Midbrain (tissue), 1 donor: ENCODE measurements around the gene HSD17B12.

Source experiments
- DNase-seq: peaks from one replicate; lab custom pipeline; 2025; lab: John Stamatoyannopoulos, UW

HSD17B12 gene

GRCh38 chr11:43806976-43807375, 126.4 kb downstream of the HSD17B12 start:
- no peak for DNase-seq

DNA sequence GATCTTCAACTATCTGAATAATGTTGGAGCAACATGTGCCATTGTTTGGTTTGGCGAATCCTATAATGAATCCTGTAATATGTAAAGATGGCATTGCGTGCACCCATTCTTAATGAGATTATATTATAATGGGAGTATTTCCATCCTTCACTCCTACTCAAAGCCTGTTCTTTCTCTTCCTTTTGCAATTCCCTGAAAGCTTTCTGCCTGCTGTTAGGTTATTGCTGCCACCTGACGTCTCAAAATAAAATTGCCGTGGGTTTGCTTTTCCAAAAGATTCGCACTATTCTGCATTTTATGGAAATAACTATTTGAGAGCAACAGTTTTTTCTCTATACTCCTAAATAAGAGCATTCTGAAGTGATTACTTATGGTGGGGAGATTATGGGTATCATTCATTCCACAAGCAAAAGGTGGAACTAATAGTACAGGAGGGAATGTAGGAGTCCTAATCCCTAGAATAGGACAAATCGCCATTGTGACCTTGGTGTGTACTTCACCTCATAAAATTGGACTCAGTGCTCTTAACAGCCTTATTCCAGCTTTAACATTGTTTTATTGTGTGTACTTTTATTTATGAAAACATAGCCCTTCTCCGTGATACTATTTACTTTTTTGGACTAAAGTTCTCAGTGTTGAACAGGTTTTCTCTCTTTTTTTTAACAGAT, 130.5 kb downstream of the HSD17B12 start:
- DNase-seq: peak; percentile 39

- DNase-seq: no peak
Measured at GRCh38 chr11:43812471-43812870, 131.9 kb downstream of the HSD17B12 start.

DNA sequence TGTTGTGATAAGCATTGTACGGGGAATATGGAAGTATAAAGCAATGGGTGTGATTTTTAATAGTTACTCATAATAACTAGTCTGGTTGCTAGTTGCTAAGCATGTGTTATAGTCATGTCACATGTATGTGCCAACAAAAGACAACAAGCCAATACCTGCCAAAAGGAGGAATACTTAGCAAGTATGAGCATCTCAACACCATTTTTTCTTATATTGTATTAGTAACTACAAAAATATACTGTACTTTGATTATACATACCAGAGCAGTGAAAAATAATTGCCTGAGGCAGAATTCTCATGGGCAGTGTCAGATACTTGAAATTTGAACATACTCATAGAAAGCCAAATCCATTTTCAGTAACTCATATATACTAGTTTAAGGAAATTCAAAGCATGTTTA, 137.7 kb downstream of the HSD17B12 start:
- DNase-seq: no peak

- DNase-seq: no peak
Measured at GRCh38 chr11:43819926-43820325, 139.4 kb downstream of the HSD17B12 start.

- DNase-seq: no peak
Measured at GRCh38 chr11:43823316-43823715, 142.8 kb downstream of the HSD17B12 start.

DNA sequence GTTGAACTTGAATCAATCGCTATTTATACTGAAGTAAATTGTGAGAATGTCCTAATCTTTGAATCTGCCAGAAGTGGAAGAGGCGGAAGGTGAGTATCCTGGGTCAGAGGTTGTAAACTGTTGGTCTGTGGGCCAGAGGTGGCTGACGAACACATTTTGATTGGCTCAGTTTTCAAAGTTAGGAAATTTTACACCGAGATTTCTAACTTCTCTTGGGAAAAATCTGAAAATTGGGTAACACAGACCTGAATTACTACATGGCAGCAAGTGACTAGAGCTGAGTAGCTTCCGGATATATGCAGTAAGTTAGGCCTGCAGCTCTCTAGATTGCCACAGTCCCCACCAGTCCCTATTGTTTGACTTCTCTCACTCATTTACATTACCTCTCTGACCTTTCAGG, 143.3 kb downstream of the HSD17B12 start:
- no peak for DNase-seq

GRCh38 chr11:43825217-43825816, 144.8 kb downstream of the HSD17B12 start:
- no peak for DNase-seq

- no peak for DNase-seq
Measured at GRCh38 chr11:43830928-43831440, 150.4 kb downstream of the HSD17B12 start.

- DNase-seq: no peak
Measured at GRCh38 chr11:43832536-43832935, 152.0 kb downstream of the HSD17B12 start.

GRCh38 chr11:43833657-43834073, 153.1 kb downstream of the HSD17B12 start:
- no peak for DNase-seq

DNA sequence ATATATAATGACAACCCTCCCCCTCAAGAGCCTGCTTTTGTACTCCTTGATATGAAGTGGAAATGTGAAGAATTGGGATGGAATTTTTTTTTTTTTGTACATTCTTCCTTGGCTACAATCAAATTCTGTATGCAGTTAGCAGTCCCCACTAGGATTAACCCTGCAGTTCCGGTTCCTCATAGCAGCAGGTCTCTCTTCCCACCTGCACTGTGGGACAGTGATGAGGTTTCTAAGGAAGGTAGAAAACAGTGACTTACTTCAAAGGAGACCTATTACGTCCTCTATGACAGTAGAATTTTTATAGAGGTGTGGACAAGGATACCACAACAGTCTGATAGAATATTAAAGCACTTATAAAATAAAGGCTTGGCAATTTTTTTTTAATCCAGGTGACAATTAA, 153.7 kb downstream of the HSD17B12 start:
- no peak for DNase-seq

DNA sequence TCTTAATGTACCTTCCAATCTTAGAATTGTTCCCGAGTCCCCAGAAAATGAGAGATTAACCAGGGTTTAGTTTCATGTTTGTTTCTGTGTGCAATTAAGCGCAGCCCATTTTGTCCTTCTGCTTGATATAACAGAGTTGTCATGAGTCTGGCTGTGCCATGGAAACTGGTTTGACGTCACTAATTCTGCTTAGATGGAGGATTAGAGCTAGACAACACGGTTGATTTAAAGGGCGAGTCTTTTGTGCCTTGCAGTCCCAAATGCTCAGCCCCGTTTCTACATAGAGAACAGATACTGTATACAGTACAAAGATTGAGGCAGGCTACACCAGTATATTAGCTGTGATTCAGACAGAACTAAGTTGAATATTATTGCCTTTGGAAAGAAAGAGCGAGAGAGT, 154.6 kb downstream of the HSD17B12 start:
- peak; percentile 8 for DNase-seq

DNA sequence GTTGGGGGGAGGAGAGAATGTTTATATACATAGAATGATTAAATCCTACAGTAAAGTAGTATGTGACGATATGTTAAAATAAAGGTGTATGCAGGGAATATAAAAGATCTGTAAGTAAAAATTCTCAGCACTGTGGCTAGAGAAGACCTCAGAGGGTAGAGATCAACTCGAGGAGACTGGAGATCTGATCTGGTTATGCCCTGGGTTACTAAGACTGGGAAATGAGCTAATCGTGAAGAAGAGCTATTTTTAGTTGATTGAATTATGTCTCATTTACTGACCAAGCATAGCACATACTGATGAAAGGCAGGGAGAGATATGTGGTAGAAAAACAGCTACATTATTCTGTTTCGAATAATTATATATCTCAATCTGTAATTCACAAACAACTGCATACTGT, 157.3 kb downstream of the HSD17B12 start:
- no peak for DNase-seq

GRCh38 chr11:43842021-43842420, 161.5 kb downstream of the HSD17B12 start:
- no peak for DNase-seq

GRCh38 chr11:43845816-43846215, 165.3 kb downstream of the HSD17B12 start:
- no peak for DNase-seq

DNA sequence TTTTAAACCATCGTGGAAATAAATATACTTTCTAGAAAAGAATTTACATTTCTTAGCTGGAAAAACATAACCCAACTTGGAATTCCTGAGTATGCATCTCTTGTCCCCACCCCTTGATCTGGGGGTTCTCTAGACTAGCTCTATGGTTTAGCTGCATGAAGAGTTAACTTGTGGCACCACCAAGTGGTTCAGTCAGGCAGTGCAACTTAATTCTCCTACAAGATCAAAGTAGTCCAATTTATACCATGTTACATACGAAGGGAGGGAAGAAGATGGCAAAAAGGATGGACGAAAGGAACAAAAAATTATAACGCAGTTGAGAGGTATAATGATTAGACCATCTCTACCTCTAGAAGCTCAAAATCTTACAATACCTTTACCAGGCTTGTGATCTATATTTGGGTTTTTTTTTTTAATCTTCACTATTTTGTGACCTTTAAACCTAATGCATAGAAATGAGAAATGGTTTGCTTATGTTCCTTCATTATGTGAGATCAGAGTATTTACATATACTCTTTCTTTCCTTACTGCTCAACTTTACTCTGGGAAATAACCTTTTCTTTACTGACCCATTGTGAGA, 171.6 kb downstream of the HSD17B12 start:
- peak; percentile 56 for DNase-seq

DNA sequence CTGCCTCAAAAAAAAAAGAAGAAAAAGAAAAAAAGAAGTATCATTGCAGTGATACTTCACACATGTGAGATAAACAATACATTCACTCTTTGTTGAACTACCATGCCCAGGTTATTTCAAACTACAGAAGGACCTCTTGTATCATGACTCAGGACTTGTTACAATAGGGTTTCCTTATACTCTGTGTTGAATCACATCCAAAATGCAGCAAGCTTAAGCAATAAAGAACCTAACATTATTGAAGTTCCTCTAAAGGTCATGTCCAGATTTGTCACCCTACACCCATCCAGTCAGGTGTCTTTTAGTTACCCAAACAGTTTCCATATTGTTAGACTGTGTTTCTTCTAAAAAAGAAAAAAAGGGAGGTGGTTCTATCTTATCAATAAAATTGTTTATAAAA, 173.2 kb downstream of the HSD17B12 start:
- DNase-seq: no peak

- no peak for DNase-seq
Measured at GRCh38 chr11:43856993-43857392, 176.5 kb downstream of the HSD17B12 start.

GRCh38 chr11:43861141-43861540, 180.6 kb downstream of the HSD17B12 start:
- no peak for DNase-seq

GRCh38 chr11:43866520-43866919, 186.0 kb downstream of the HSD17B12 start:
- no peak for DNase-seq

DNA sequence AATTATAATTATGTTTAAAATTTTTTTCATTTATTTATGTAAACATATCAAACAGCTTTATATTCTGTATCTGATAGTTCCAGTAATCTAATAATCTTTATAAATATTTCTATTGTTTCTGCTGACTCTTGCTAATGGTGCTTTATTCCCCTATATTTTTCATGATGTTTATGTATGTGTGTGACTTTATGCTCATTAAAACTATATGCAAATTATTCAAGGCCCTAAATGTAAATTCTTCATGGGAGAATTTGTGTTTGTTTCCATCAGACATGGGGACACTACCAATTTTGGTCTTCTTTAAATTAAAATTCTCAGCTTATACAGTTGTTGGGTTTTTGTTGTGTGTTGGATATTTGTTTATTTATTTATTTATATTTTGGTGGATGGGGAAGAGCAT, 186.4 kb downstream of the HSD17B12 start:
- no peak for DNase-seq

DNA sequence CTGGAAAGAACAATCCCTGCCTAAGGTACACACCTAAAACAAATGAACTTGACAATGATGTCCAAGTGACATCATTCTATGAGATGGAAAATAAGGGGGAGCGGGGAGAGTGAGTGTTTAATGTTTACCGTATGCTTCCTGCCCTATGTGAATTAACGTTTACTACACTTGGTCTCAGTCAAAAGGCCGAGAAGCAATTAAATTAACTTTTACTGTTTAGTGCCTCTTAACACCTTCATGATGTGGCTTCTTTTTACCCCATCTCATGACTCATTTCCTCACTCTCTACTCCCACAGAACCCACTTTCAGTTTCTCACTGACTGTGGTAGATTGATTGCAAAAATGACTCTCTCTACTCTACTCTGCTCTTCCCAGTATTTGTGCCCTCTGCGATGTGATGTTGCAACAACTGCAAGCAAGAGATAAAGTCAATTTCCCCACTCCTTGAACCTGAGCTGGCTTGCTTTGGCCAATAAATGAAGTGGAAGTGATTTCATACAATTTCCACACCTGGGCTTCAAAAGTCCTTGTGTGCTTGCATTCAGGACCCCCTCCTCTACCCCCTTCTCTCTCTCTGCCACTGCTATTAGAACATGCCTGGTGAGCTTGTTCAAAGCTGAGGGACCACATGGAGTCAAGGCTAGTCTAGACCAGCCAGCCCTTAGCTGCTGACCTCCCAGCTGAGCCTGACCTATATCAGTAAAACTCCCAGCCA, 188.5 kb downstream of the HSD17B12 start:
- DNase-seq: no peak
